Measurements from ENCODE around the gene BAMBI.
A peak's percentile ranks its signal among the peaks of the same experiment; 100 is the strongest.
"Not testable (repeated sequence)": the region's sequence is repeated elsewhere in the genome, so short reads cannot be mapped to it uniquely, and the experiment has no call there.

The BAMBI gene, protein sequence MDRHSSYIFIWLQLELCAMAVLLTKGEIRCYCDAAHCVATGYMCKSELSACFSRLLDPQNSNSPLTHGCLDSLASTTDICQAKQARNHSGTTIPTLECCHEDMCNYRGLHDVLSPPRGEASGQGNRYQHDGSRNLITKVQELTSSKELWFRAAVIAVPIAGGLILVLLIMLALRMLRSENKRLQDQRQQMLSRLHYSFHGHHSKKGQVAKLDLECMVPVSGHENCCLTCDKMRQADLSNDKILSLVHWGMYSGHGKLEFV

DNA sequence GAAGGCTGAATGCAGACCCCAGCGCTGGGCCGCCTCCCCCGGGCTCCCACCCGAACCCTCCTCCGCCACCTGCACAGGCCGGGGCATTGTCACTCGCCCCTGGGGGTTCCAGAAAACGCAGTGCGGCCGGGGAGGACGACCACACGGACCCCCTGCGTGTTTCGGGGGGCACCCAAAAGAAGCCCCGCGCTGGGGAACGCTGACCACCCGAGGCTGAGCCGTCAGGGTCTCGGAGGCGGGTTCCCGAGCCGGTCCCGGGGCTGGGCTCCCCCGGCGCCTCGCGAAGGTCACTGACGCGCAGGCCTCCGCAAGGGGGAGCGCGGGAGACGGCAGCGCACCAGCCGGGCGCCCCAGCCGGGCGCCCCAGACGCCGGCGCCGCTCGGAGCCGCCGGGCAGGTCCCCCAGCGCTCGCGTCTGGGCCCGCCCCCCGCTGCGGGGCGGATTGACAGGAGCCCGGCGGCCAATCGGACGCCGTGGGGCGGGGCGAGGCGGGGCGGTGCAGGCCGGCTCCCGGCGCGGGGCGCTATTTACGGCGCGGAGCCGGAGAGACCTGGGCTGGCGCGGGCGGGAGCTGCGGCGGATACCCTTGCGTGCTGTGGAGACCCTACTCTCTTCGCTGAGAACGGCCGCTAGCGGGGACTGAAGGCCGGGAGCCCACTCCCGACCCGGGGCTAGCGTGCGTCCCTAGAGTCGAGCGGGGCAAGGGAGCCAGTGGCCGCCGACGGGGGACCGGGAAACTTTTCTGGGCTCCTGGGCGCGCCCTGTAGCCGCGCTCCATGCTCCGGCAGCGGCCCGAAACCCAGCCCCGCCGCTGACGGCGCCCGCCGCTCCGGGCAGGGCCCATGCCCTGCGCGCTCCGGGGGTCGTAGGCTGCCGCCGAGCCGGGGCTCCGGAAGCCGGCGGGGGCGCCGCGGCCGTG lies at the start of gene BAMBI:
Gene BAMBI (plus strand): TSS at position 554 of the 920 bp plus-strand sequence. CDS start 377 bp downstream, outside the sequence.
- DNase-seq: peak; percentile 82
- in situ Hi-C loops (cut with MboI; ENCODE audit: low pct_unique_long_range_greater_than_20kb, low sequenced_read_pairs): no loop called here

DNA sequence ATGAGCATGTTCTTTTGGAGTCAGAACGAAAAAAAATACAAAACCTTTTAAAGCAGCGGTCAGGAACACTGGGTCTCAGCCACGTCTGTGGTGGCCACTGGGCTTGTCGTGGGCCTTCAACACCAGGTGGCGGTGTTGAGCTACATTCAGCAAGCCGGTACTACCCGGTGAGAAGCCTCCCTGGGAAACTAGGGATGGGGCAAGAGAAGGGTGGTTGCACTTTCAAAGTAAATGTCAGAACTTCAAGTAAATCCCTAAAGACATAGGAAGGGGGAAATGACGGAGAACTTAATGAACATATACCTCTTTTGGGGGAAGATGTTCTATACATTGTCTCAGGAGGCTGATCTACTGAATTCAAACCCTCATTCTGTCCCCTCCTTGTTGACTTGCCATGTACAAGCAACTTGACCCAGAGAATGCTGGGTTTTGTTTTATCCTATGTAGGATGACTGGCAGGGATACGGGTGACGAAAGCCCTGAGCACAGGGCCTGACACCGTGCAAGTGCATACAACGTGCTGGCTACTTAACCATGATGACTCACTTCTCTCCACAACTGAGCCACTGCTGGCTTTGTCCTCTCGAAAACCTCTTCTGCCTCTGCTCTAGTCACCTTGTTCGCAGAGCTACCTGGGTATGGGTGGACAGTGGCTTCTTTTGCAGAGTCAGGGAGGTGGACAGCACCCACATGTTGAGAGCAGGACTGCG lies 49.0 kb upstream of the BAMBI start:
- in situ Hi-C loops (cut with MboI; ENCODE audit: low pct_unique_long_range_greater_than_20kb, low sequenced_read_pairs): loop anchor here (25.0 kb wide), 1 partner anchor 659 kb away; the partner anchor contains the start of gene LYZL1
- peak; percentile 55 for DNase-seq

DNA sequence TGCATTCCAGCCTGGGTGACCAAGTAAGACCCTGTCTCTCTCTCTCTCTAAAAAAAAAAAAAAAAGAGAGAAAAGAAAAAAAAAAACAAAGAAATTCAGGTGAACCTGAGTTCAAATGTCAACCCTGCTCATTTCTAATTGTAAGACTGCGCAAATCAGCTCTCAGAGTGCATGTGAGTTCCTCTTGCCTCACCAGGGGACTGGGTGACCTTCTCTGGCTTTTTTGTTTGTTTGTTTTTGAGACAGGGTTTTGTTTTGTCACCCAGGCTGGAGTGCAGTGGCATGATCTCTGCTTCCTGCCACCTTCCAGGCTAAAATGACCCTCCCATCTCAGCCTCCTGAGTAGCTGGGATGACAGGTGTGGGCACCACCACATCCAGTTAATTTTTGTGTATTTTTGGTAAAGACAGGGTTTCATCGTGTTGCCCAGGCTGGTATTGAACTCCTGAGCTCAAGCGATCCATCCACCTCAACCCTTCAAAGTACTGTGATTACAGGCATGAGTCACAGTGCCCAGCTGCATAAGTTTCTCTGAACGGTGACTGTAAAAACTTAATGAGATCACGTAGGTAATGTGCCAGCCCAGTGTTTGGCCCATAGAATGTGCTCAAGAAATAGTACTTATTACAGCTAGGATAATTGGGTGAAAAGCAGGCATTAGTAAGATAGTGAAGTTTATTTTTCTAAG lies 45.3 kb upstream of the BAMBI start:
- in situ Hi-C loops (cut with MboI; ENCODE audit: low pct_unique_long_range_greater_than_20kb, low sequenced_read_pairs): loop anchor here (25.0 kb wide), 1 partner anchor 655 kb away; the partner anchor contains the start of gene LYZL1
- no peak for DNase-seq

DNA sequence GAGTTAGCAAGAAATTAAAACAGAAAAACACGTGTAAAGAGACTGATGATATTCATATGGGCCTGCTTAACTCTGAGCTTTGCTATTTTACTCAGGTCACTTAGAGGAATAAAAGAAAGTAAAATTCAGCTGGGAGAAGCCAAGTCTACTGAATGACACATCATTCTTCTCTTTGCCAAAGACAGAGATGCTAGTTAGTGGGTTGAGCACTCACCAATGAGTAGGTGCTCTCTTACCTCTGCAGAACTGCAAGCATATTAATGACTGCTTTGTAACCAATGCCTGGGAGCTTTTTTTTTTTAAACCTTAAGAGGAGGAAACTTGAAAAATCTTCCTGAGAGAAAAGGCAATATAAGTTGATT lies 44.8 kb upstream of the BAMBI start:
- in situ Hi-C loops (cut with MboI; ENCODE audit: low pct_unique_long_range_greater_than_20kb, low sequenced_read_pairs): loop anchor here (25.0 kb wide), 1 partner anchor 655 kb away; the partner anchor contains the start of gene LYZL1
- DNase-seq: no peak

DNA sequence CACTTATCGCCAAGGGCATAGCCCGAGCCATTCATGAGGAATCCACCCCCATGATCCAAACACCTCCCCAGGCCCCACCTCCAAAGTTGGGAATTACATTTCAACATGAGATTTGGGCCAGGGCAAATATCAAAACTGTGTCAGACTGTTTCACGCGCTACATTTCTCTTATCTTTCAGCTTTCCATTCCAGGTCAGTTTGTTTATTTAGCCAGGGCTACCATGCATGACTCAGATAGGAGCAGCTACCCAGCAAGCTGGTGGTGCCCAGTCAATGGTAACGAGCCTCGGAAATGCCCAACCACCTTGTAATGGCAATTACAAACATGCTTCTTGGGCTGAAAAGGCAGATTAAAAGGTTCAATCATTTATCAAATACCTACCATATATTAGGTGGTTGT lies 43.6 kb upstream of the BAMBI start:
- in situ Hi-C loops (cut with MboI; ENCODE audit: low pct_unique_long_range_greater_than_20kb, low sequenced_read_pairs): loop anchor here (25.0 kb wide), 1 partner anchor 654 kb away; the partner anchor contains the start of gene LYZL1
- no peak for DNase-seq

DNA sequence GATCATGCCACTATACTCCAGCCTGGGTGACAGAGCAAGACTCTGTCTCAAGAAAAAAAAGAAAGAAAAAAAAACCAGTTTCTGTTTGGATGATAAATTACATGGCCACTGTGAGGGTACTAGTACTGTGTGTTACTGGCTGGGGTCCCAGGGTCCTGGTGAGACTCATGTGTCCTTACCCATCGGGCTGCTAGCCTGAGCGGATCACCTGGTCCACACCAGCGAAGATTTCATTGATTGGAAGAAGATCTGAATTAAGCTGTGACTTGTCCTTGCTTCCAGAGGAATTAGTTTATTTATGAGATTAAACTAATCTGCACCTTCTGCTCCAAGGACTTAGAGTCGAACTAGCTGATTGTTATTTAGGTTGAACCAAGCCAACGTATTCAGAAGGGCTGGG lies 40.0 kb upstream of the BAMBI start:
- in situ Hi-C loops (cut with MboI; ENCODE audit: low pct_unique_long_range_greater_than_20kb, low sequenced_read_pairs): loop anchor here (25.0 kb wide), 1 partner anchor 650 kb away; the partner anchor contains the start of gene LYZL1
- DNase-seq: no peak

DNA sequence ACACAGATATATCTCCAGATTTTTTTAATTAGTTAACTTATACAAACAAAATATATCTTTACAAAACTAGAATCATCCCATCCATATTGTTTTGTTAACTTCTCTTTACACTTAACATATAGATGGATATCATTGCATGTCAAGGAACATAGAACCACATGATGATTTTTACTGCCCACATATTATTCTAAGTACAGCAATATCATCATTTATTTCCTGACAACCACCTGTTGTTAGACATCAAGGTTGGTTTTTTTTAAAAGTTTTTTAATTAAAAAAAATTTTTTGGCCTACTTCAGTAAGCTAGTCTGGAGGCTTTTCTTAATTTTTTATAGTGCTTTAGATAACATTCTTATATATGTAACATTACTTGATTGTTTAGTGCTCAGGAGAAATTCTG lies 38.9 kb upstream of the BAMBI start:
- in situ Hi-C loops (cut with MboI; ENCODE audit: low pct_unique_long_range_greater_than_20kb, low sequenced_read_pairs): loop anchor here (25.0 kb wide), 1 partner anchor 649 kb away; the partner anchor contains the start of gene LYZL1
- DNase-seq: no peak

DNA sequence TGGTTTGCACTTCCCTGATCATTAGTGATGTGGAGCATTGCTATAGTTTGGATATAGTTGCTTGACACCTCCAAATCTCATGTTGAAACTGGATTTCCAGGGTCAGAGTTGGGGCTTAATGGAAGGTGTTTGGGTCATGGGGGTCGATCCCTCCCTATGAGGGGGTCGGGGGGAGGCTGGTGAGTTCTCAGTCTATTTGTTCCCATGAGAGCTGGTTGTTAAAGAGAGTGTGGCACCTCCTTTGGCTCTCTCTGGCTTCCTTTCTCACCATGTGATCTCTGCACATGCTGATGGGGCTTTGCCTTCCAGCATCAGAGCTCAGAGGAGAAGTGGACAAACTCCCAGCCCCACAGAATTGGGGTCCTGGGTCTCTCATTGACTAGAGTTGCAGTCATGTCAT lies 36.8 kb upstream of the BAMBI start:
- no peak for DNase-seq
- in situ Hi-C loops (cut with MboI; ENCODE audit: low pct_unique_long_range_greater_than_20kb, low sequenced_read_pairs): loop anchor here (25.0 kb wide), 1 partner anchor 647 kb away; the partner anchor contains the start of gene LYZL1

DNA sequence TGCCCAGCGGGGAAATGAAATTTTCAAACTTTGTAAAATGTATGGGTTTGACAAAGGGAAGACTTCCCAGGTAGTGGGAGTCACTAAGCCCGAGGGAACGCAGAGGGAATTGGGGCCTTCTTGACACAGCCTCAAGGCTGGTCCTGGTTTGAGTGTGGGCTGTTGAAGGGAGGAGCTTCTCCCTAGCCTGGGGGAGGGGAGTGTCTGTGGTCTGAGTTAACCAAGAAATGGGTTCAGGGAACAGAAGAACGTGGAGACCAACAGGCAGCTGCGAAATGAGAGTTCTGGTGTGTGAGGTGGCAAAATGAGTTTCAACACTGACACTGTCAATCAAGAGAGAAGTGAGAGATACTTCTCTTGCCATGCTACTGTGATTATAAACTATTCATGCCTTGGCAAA lies 32.7 kb upstream of the BAMBI start:
- no peak for DNase-seq
- in situ Hi-C loops (cut with MboI; ENCODE audit: low pct_unique_long_range_greater_than_20kb, low sequenced_read_pairs): loop anchor here (25.0 kb wide), 1 partner anchor 643 kb away; the partner anchor contains the start of gene LYZL1

DNA sequence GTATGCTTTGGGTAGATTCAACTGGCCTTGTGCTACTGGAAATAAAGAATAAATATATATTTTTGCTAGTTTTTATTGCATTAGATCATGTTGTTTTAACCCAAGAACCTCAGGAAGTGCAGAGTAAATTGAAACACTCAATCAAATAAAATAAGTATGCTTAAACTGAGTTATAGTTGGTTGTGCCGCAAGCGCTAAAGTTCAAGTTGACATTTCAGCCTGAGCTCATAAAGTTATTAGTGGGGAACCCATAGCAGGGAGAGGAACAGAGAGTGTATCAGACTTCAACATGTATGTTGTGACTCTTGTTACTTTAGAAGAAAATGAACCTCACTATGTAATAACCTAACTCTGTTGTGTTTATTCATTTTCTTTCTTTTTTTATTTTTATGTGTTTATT lies 25.2 kb upstream of the BAMBI start:
- DNase-seq: no peak
- in situ Hi-C loops (cut with MboI; ENCODE audit: low pct_unique_long_range_greater_than_20kb, low sequenced_read_pairs): loop anchor here (25.0 kb wide), 1 partner anchor 335 kb away; no protein-coding TSS in a partner anchor

DNA sequence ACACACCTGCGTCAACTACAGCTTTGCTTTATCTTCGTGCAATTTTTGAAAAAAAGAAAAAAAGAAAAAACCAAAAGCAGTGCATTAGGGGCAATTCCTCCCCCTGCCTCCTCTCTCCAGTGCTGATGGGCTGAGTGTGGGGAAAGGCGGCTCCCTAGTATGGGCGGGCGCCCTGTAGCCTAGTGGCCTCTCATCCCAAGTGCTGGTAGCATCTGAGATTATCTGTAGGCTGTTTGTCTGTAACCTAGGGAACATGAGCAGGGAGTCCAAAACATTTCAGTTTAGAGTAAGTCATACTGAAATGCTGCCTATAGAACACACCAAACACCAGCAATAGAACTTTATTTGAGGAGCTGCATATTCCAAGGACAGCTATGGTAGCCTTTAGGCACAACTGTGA lies 24.6 kb upstream of the BAMBI start:
- DNase-seq: no peak

DNA sequence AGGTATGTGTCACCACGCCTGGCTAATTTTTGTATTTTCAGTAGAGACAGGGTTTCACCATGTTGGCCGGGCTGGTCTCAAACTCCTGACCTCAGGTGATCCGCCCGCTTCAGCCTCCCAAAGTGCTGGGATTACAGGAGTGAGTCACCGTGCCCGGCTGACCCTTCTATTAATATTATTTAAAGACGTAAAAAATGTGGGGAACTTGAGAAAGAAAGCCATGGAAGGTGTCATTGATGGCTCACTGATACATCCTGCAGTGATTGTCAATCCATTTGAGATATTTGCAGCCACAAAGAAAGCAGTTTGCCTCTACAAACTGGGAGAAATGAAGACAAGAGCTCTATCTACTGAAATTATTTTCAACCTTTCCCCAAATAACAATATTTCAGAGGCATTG lies 18.5 kb upstream of the BAMBI start:
- DNase-seq: not testable (repeated sequence)
- in situ Hi-C loops (cut with MboI; ENCODE audit: low pct_unique_long_range_greater_than_20kb, low sequenced_read_pairs): loop anchor here (25.0 kb wide), 1 partner anchor 328 kb away; no protein-coding TSS in a partner anchor

More for the DNA sequence above, 24.6 kb upstream of the BAMBI start:
- in situ Hi-C loops (cut with MboI; ENCODE audit: low pct_unique_long_range_greater_than_20kb, low sequenced_read_pairs): loop anchor here (25.0 kb wide), 1 partner anchor 335 kb away; no protein-coding TSS in a partner anchor

DNA sequence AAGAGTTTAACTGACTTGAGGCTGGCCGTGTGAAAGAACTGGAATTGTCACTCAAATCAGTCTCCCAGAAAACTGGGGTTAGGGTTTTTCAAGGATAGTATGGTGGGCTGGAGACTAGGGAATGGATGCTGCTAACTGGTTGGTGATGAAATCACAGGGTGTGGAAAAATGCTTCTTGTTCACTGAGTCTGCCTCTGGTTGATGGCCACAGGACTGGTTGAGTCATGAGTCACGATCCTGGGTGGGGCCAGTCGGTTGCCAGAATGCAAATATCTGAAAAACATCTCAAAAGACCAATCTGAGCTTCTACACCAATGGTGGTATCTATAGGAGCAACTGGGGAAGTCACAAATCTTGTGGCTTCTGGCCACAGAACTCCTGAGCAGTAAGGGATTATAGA lies 16.3 kb upstream of the BAMBI start:
- DNase-seq: no peak
- in situ Hi-C loops (cut with MboI; ENCODE audit: low pct_unique_long_range_greater_than_20kb, low sequenced_read_pairs): loop anchor here (25.0 kb wide), 1 partner anchor 326 kb away; no protein-coding TSS in a partner anchor

DNA sequence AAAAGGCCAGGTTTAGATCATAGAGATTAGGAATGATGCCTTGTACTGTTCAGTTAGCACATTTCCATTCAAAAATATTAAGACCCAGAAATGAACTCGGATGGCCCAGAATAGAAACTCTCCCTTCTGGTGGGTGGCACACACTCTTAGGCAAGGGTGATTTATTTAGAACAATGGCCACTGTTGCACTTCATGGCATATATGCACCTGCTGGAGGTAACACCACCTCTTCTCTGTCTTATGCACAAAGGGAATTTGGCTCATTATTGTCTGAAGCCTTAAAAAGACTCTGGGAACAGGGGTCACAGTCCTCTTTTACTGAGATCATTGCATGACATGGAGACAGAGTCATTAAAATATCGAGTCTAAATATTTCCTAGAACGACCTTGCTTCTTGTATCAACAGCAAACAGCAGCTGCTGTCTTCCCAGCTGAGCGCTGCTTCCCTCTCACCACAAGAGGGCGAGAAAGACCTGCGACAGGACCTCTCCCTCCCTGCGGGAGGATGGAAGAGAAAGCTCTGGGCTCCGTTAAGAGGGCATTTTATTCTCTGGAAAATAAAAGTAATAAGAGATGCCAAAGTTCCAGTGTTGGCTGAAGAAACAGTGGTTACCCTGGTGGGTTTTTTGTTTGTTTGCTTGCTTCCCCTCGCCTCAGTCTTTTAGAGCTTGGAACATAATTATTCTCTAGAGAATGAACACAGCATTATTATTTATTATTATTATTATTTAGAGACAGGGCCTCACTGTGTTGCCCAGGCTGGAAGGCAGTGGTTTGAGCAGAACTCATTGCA lies 13.5 kb upstream of the BAMBI start:
- peak; percentile 77 for DNase-seq
- in situ Hi-C loops (cut with MboI; ENCODE audit: low pct_unique_long_range_greater_than_20kb, low sequenced_read_pairs): loop anchor here (25.0 kb wide), 1 partner anchor 324 kb away; no protein-coding TSS in a partner anchor

DNA sequence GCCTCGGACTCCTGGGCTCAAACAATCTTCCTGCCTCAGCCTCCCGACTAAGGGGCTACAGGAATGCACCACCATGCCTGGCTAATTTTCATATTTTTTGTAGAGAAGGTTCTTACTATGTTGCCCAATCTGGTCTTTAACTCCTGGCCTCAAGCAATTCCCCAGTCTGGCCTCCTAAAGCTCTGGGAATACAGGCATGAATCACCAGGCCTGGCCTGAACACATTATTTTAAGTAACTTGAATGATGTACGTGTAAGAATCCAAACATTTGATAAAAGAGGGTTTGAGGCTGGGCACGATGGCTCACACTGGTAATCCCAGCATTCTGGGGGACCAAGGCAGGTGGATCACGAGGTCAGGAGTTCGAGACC lies 13.0 kb upstream of the BAMBI start:
- in situ Hi-C loops (cut with MboI; ENCODE audit: low pct_unique_long_range_greater_than_20kb, low sequenced_read_pairs): loop anchor here (25.0 kb wide), 1 partner anchor 323 kb away; no protein-coding TSS in a partner anchor
- no peak for DNase-seq

DNA sequence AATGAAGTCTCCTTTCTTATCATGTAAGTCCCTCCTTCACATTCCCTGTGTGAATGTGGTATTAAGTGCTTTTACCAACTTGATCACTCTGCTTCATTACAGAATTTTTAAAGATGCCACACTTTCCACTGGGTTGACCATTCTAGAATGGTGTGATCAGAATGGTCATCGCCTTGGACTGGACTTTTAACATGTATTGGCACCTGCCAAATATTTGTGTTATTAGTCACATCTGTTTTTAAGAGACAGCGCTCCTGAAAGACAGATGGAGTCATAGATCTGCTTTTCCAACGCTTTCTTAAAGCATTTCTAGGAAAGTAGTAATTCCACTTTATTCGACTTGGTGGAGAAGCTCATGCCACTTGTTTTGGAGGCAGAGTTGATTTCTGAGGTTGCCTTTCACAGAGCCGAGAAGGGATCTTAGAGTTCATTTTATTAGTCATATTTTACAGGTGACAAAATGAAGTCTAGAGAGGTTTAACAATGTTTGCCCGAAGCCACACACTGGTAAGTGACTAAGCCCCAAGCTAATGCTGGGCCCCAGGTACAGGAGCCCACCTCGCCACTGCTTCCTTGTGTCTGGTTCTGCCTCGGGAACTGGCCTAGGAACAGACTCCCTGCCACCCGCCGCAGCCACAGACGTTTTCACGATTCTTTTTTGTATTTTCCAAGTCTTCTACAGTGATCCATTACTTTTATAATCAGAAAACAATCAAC lies 10.4 kb upstream of the BAMBI start:
- in situ Hi-C loops (cut with MboI; ENCODE audit: low pct_unique_long_range_greater_than_20kb, low sequenced_read_pairs): loop anchor here (25.0 kb wide), 1 partner anchor 320 kb away; no protein-coding TSS in a partner anchor
- DNase-seq: no peak

Measured in KBM-7 (cell line).